Testis (tissue), 2 donors: ENCODE results near the gene EPHA6.

Source experiments
- CTCF ChIP-seq, 3 experiments: fragments of 450-650 bp in 2 of 3; fragments of 200-600 bp in 1 of 3; sonication (generic) in 1 of 3; IDR thresholded peaks; one replicate each; pipeline ENCODE4 v1.5.1; 2016 to 2019; ENCODE audit warnings: antibody characterized with exemption in 3 of 3, mild to moderate bottlenecking in 2 of 3, moderate library complexity in 1 of 3
- POLR2A ChIP-seq: fragments of 450-650 bp; IDR thresholded peaks from one replicate; pipeline ENCODE4 v1.6.1; 2017; ENCODE audit warnings: antibody characterized with exemption, mild to moderate bottlenecking, moderate library complexity

GRCh38 chr3:97694876-97695275, 880.5 kb downstream of the EPHA6 start:
- TF ChIP-seq CTCF (IDR thresholded peaks at IDR 0.05) (no peak), POLR2A (no peak)
